ENCODE measurements around the gene MACROD1.

Gene MACROD1

GRCh38 chr11:64113462-64113780 lies 52.5 kb downstream of the MACROD1 start:
- DNase-seq (ENCODE audit: low read depth in 2 of 2), result no peak

DNA sequence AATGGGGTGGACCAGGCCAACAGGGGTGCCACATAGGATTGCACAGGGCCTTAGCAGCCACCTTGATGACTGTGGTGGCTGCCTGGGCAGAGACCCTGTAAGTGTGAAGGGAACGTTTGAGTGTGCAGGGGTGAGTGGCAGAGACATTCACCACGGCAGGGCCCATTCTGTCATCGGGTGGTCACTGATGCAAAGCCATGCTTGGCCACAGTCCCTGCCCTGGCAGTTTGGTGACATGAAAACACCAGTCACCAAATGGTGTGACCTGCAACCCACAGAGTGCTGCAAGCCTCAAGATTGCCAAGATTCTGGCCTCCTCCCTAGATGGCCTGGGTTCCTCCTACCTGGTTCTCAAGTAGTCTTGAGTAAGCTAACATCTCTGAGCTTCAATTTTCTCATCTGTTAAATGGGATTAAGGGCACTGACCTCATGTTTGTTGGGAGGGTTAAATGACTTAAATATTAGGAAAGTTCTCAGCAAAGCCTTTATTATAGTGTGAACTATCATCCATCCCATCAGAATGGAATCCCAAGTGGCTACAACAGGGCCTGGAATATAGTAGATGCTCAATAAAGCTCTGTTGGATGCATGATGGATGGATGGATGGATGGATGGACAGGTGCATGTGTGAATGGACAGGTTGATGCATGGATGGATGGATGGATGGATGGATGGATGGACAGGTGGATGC lies 53.0 kb downstream of the MACROD1 start:
- DNase-seq (ENCODE audit: low read depth in 2 of 2), result no peak

GRCh38 chr11:64110465-64111375 lies 55.2 kb downstream of the MACROD1 start:
- no peak for DNase-seq (ENCODE audit: low read depth in 2 of 2)

- no peak for DNase-seq (ENCODE audit: low read depth in 2 of 2)
These were observed 56.6 kb downstream of the MACROD1 start for GRCh38 chr11:64109332-64109731.

DNA sequence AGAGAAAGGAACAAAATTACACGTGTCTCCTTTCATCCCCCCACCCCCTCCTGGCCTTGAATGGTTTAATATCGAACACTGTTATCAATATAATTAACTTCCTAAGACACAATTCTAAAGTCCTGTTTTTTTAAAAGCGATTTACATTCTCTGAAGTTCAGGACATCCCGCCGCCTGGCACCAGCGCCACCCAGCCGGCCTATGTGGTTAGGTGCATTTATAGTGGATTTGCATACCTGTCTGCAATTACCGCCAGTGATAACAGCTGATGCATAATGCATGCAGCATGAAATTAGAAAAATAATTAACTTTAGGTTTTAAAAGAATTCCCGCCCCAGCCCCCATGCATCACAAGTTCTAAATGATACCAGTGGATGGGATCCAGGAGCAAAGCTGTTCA lies 58.6 kb downstream of the MACROD1 start:
- DNase-seq (ENCODE audit: low read depth in 2 of 2), result no peak

GRCh38 chr11:64104632-64105031 lies 61.3 kb downstream of the MACROD1 start:
- DNase-seq (ENCODE audit: low read depth in 2 of 2), result no peak

DNA sequence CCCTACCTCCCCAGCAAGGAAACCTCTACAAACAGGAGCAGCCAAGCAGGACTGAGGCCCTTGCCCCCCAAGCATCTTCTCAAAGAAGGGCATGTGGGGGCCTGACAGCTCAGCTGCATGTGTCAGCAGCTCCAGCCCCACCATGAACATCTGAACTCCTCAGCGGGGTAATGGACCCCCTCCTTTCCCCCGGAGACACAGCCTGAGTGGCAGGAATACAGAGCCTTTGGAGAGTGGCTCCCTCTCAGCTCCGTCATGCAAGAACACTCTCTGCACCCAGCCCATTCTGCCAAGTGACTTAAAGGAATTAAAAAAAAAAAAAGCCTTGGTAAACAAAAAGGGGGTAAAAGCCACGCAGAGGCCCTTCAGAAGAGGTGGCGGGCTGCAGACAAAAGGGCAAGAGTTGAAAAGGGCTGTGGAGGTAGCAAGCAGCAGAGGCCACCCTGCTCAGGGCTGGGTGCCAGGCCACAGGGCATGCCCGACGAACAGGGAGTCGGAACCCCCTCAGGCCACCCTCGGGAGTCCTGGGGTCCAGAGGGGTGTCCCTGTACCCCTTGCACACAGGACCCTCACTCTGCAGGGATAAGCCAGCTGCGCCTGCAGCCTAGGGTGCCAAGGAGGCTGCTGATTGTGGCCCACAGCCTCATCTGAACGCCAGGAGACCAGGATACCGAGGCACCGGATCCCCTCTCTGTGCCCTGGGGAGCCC lies 62.5 kb downstream of the MACROD1 start:
- DNase-seq (ENCODE audit: low read depth in 2 of 2), result no peak

GRCh38 chr11:64102005-64102738 lies 63.7 kb downstream of the MACROD1 start:
- no peak for DNase-seq (ENCODE audit: low read depth in 2 of 2)

DNA sequence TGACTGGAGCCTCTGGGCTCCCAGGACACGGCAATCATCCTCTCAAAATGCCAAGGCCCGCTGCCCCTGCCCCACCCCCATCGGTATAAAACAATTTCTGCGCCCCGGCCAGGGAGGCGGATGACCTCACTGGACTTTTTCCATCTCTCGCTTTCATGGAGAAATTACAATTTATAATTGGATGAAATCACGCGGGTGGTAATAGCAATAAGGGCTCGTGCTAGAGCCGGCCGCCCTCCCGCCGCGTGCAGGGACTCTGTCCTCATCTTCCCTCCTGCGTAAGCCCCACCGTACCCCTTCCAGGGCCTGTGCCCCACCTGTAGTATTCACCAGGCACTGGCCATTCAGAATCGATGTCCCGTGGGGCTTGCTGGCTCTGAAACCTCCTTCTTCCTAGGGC lies 64.5 kb downstream of the MACROD1 start:
- no peak for DNase-seq (ENCODE audit: low read depth in 2 of 2)

GRCh38 chr11:64100782-64101353 lies 65.0 kb downstream of the MACROD1 start:
- DNase-seq (ENCODE audit: low read depth in 2 of 2), result no peak

DNA sequence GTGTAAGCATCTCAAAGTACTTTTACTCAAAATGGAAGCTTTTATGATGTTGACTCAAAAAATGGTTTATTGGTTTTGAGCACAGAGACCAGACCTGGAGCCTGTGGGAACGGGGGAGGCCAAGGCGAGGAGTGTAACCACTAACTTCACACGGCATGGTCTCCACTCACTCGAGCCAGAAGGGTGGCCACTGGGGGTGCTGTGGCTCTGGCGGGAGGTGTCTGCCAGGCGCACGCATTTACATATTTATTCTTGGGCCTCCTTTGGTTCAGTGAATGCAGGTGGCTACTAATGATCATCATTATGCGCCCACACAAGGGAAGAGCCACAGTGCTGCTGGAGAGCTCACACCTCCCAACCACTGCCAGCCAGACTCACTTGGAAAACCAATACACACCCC lies 65.6 kb downstream of the MACROD1 start:
- DNase-seq (ENCODE audit: low read depth in 2 of 2), result no peak

- DNase-seq (ENCODE audit: low read depth in 2 of 2), result no peak
These were observed 66.5 kb downstream of the MACROD1 start for GRCh38 chr11:64099436-64099835.

- DNase-seq (ENCODE audit: low read depth in 2 of 2), result no peak
These were observed 67.5 kb downstream of the MACROD1 start for GRCh38 chr11:64098318-64098831.

- no peak for DNase-seq (ENCODE audit: low read depth in 2 of 2)
These were observed 68.2 kb downstream of the MACROD1 start for GRCh38 chr11:64097468-64098317.

GRCh38 chr11:64096835-64097234 lies 69.1 kb downstream of the MACROD1 start:
- DNase-seq (ENCODE audit: low read depth in 2 of 2), result no peak

GRCh38 chr11:64095949-64096348 lies 70.0 kb downstream of the MACROD1 start:
- DNase-seq (ENCODE audit: low read depth in 2 of 2), result no peak

DNA sequence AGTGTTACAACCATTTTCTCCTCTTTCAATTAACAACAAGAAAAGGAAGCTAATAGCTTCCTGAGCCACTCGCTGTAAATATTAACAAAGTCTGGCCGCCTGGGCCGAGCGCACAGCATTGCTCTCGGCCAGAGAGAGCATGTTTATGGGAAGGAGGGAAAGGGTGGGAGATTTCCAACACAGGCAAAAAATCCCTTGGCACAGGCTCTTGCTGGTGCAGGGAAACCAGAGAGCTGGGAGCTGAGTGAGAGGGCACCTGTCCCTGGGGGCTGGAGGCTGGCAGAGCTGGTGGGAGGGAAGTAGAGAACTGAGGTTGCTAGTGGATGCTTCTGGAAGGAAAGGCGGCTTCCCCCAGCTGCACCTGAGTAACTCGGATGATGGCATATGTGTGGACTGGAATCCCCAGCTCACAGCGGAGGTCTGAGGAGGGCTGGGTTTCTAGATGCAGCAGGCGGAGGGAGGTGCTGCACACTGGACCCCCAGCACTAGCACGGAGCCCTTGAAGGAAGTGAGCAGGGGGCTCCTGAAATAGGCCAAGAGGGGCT lies 70.6 kb downstream of the MACROD1 start:
- DNase-seq (ENCODE audit: low read depth in 2 of 2), result no peak

GRCh38 chr11:64094463-64095260 lies 71.3 kb downstream of the MACROD1 start:
- DNase-seq (ENCODE audit: low read depth in 2 of 2), result no peak
